Measurements from ENCODE around the gene KLHDC4.

DNA sequence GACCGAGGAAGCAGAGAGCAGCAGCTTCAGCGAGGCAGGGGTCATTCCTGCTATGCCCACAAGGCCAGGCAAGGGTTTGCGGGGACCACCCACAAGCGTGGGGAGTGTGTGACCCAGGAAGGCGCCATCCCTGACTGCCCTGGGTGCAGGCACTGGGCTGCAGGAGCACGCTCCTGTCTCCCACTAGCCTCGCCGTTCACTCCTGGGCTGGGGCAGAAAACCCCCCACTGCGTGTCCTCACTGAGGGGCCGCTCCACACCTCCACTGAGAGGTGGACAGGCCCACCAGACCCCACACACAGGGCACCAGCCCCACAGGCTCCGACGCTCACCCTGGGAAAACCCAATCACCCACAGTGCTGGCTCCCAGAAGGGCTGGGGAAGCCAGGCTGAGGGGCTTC, 56.1 kb downstream of the KLHDC4 start:
- no peak for TF ChIP-seq POLR2A (IDR thresholded peaks at IDR 0.05)
- TF ChIP-seq CTCF (IDR thresholded peaks at IDR 0.05), result no peak
